Glutamatergic neuron (in vitro differentiated cells): Measurements from ENCODE around the gene SLC24A3. TPM values are rescaled to one million over a fixed set of nuclear protein-coding genes. Genes with fewer than 3 reads are reported as not detected.

Experiments used
- DNase-seq: peaks from one replicate; pipeline ENCODE4 v3.0.0; 2022
- H3K27ac Mint-ChIP-seq: one replicate; pipeline ENCODE4 v1.8.0; 2020; ENCODE audit warnings: mild to moderate bottlenecking, mixed read lengths, inconsistent platforms; ENCODE audit not compliant: unreplicated experiment
- H3K27me3 Mint-ChIP-seq: one replicate; pipeline ENCODE4 v1.8.0; 2020; ENCODE audit warnings: mild to moderate bottlenecking, moderate library complexity, mixed read lengths, inconsistent platforms; ENCODE audit not compliant: unreplicated experiment
- H3K36me3 Mint-ChIP-seq: one replicate; pipeline ENCODE4 v1.8.0; 2020; ENCODE audit warnings: mild to moderate bottlenecking, mixed read lengths, inconsistent platforms; ENCODE audit not compliant: unreplicated experiment
- H3K4me1 Mint-ChIP-seq: one replicate; pipeline ENCODE4 v1.8.0; 2020; ENCODE audit warnings: mild to moderate bottlenecking, low read depth, mixed read lengths, inconsistent platforms; ENCODE audit not compliant: unreplicated experiment
- H3K4me3 Mint-ChIP-seq: one replicate; pipeline ENCODE4 v1.8.0; 2020; ENCODE audit warnings: mild to moderate bottlenecking, mixed read lengths, inconsistent platforms; ENCODE audit not compliant: unreplicated experiment
- H3K9me3 Mint-ChIP-seq: one replicate; pipeline ENCODE4 v1.8.0; 2020; ENCODE audit warnings: mild to moderate bottlenecking, moderate library complexity, mixed read lengths, inconsistent platforms; ENCODE audit not compliant: unreplicated experiment
- CTCF ChIP-seq: fragments of 200-600 bp; sonication (generic); IDR thresholded peaks from one replicate; pipeline ENCODE4 v1.5.0; 2021; ENCODE audit not compliant: partially characterized antibody, unreplicated experiment
- total RNA-seq: library from RNA; stranded (reverse); fragmentation: NEBNext Ultra II Directional; extraction: Animal tissue kit (Norgen Biotek cat#: 25700); gene quantifications from one replicate; pipeline ENCODE4 v1.2.1, GENCODE V29; 2021; ENCODE audit not compliant: unreplicated experiment

The SLC24A3 gene
- total RNA-seq, 1 donor from 2014 or later = 9.7 TPM

GRCh38 chr20:19285436-19285835 lies 73.0 kb downstream of the SLC24A3 start:
- H3K27me3 Mint-ChIP-seq = no peaks in the 10 kb centered on the region
- peaks cover 4% of the 10 kb centered on the region for H3K36me3 Mint-ChIP-seq
- peaks cover 2% of the 10 kb centered on the region for H3K9me3 Mint-ChIP-seq
- H3K4me3 Mint-ChIP-seq = no peak overlapping the region
- peaks cover 6% of the 10 kb centered on the region for H3K4me1 Mint-ChIP-seq
- TF ChIP-seq CTCF = no peak
- no peak for DNase-seq
- no peak overlapping the region for H3K27ac Mint-ChIP-seq

- H3K27me3 Mint-ChIP-seq = no peaks in the 10 kb centered on the region
- H3K4me1 Mint-ChIP-seq = peaks cover 6% of the 10 kb centered on the region
- TF ChIP-seq CTCF = no peak
- no peak overlapping the region for H3K27ac Mint-ChIP-seq
- H3K4me3 Mint-ChIP-seq = no peak overlapping the region
- H3K9me3 Mint-ChIP-seq = peaks cover 2% of the 10 kb centered on the region
- H3K36me3 Mint-ChIP-seq = no peaks in the 10 kb centered on the region
- DNase-seq = no peak
Observed at GRCh38 chr20:19288061-19288460, 75.6 kb downstream of the SLC24A3 start.

GRCh38 chr20:19288636-19289035 lies 76.2 kb downstream of the SLC24A3 start:
- Mint-ChIP-seq H3K27ac (no peak overlapping the region), H3K9me3 (peaks cover 2% of the 10 kb centered on the region), H3K27me3 (no peaks in the 10 kb centered on the region), H3K36me3 (no peaks in the 10 kb centered on the region), H3K4me3 (no peak overlapping the region), H3K4me1 (peaks cover 6% of the 10 kb centered on the region)
- no peak for TF ChIP-seq CTCF
- DNase-seq = no peak

GRCh38 chr20:19289451-19289850 lies 77.0 kb downstream of the SLC24A3 start:
- Mint-ChIP-seq H3K4me1 (peaks cover 4% of the 10 kb centered on the region), H3K27ac (no peak overlapping the region), H3K36me3 (no peaks in the 10 kb centered on the region), H3K9me3 (peaks cover 2% of the 10 kb centered on the region), H3K27me3 (no peaks in the 10 kb centered on the region), H3K4me3 (no peak overlapping the region)
- no peak for DNase-seq
- no peak for TF ChIP-seq CTCF

GRCh38 chr20:19291024-19291817 lies 78.8 kb downstream of the SLC24A3 start:
- no peak for DNase-seq
- TF ChIP-seq CTCF = no peak
- Mint-ChIP-seq H3K27me3 (no peaks in the 10 kb centered on the region), H3K4me3 (no peak overlapping the region), H3K36me3 (no peaks in the 10 kb centered on the region), H3K9me3 (peaks cover 4% of the 10 kb centered on the region), H3K27ac (no peak overlapping the region), H3K4me1 (peaks cover 2% of the 10 kb centered on the region)
